Lung (tissue), 12 donors: ENCODE measurements around the gene CLSTN2. TPM values are rescaled to one million over a fixed set of nuclear protein-coding genes. Genes with fewer than 3 reads are reported as not detected.
A peak's percentile ranks its signal among the peaks of the same experiment; 100 is the strongest.

Source experiments
- ATAC-seq: fragments of 200-7000 bp; cut with Tn5 transposase; one replicate; pipeline ENCODE4 v1.9.1; 2020; ENCODE audit warnings: moderate number of reproducible peaks; ENCODE audit not compliant: insufficient read depth, low FRiP score
- DNase-seq, 3 donors: peaks; one replicate each; pipeline ENCODE4 v3.0.0-alpha.2; 2013 to 2017
- H3K27ac ChIP-seq, 2 donors: one replicate each; pipeline ENCODE4 v1.5.1; 2013; ENCODE audit warnings: mild to moderate bottlenecking in 2 of 2, moderate library complexity in 2 of 2, control low read depth in 1 of 2, inconsistent platforms in 1 of 2, low read depth in 1 of 2, low read length in 1 of 2
- H3K27me3 ChIP-seq, 3 donors: one replicate each; pipeline ENCODE4 v1.5.1; 2013; ENCODE audit warnings: low read length in 2 of 3; ENCODE audit not compliant: control insufficient read depth in 3 of 3, insufficient read depth in 3 of 3
- H3K36me3 ChIP-seq, 4 donors: one replicate each; pipeline ENCODE4 v1.5.1; 2013; ENCODE audit warnings: low read length in 4 of 4, mild to moderate bottlenecking in 1 of 4, moderate library complexity in 1 of 4; ENCODE audit not compliant: control insufficient read depth in 4 of 4, insufficient read depth in 4 of 4
- H3K4me1 ChIP-seq, 5 donors: one replicate each; pipeline ENCODE4 v1.5.1; 2013; ENCODE audit warnings: low read length in 5 of 5, mild to moderate bottlenecking in 2 of 5, moderate library complexity in 1 of 5; ENCODE audit not compliant: control insufficient read depth in 5 of 5, insufficient read depth in 5 of 5
- H3K4me3 ChIP-seq: one replicate; pipeline ENCODE4 v1.5.1; 2013; ENCODE audit warnings: mild to moderate bottlenecking, control low read depth, moderate library complexity
- H3K9ac ChIP-seq, 2 donors: one replicate each; pipeline ENCODE4 v1.5.1; 2013; ENCODE audit warnings: low read length in 2 of 2, control low read depth in 1 of 2; ENCODE audit not compliant: insufficient read depth in 1 of 2
- H3K9me3 ChIP-seq, 4 donors: one replicate each; pipeline ENCODE4 v1.5.1; 2013; ENCODE audit warnings: low read length in 3 of 4, mild to moderate bottlenecking in 1 of 4, moderate library complexity in 1 of 4; ENCODE audit not compliant: control insufficient read depth in 4 of 4, insufficient read depth in 3 of 4
- whole genome bisulfite sequencing, 2 donors: extraction: QIAGEN DNeasy Blood & Tissue Kit; methylation state at CpG; one replicate each; pipeline ENCODE4 v1.1.7; 2013; 5-methylcytosine and 5-hydroxymethylcytosine counted together
- polyA plus RNA-seq, 2 donors: library from polyadenylated mRNA; stranded (reverse); fragments of 200-250 nt; gene quantifications; one replicate each; pipeline ENCODE4 v1.2.1, GENCODE V29; 2013
- total RNA-seq, 2 donors: library from RNA; depleted of rRNA in 1 of 2; stranded (reverse); fragments of >200 nt in 1 of 2; gene quantifications; one replicate each; pipeline ENCODE4 v1.2.1, GENCODE V29; 2014 to 2021
- TF ChIP-seq, protein P1 (sequence below): IDR thresholded peaks from 2 replicates; pipeline ENCODE4 v1.5.1; 2012; ENCODE audit warnings: mild to moderate bottlenecking; ENCODE audit errors: control extremely low read depth, extremely low read depth
- donor health status: control.
- donor health status: control.
- donor health status: Bipolar disorder and iron deficiency.
- donor health status: healthy.
- donor health status: DM: yes; HTN: yes; CAD: no.

Gene CLSTN2
- total and polyA plus RNA-seq, 4 donors = 0.07 to 2.4 (median 1.3) TPM

DNA sequence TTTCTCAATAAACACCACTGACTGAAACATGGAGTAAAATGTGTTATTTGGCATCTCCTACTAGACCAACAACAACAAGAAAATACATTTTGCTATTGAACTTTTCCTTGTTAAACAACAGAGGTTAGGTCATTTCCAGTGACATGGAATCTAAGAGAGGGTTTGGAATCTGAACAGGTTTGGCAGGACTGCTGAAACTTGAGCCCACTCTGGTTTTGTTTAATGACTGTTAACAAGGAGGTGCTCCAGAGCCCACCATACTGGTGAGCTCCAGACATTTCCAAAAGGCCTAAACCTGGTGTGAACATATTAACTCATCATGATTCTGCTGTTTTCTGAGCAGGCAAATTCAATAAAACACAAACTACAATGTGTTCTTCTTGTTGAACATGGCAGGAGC is 412.2 kb downstream of the CLSTN2 start:
- H3K27me3 ChIP-seq = no peaks in the 10 kb centered on the region
- H3K9me3 ChIP-seq = peaks cover 0 to 4% (median 0%) of the 10 kb centered on the region in 4 donors
- H3K4me1 ChIP-seq = peaks cover 0 to 3% (median 0%) of the 10 kb centered on the region in 5 donors
- ATAC-seq = no peak
- DNase-seq = peak; percentile 45 to 69 (median 54)
- TF ChIP-seq, protein P1, sequence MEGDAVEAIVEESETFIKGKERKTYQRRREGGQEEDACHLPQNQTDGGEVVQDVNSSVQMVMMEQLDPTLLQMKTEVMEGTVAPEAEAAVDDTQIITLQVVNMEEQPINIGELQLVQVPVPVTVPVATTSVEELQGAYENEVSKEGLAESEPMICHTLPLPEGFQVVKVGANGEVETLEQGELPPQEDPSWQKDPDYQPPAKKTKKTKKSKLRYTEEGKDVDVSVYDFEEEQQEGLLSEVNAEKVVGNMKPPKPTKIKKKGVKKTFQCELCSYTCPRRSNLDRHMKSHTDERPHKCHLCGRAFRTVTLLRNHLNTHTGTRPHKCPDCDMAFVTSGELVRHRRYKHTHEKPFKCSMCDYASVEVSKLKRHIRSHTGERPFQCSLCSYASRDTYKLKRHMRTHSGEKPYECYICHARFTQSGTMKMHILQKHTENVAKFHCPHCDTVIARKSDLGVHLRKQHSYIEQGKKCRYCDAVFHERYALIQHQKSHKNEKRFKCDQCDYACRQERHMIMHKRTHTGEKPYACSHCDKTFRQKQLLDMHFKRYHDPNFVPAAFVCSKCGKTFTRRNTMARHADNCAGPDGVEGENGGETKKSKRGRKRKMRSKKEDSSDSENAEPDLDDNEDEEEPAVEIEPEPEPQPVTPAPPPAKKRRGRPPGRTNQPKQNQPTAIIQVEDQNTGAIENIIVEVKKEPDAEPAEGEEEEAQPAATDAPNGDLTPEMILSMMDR = no peak
- no peak overlapping the region for H3K9ac ChIP-seq
- no peak overlapping the region for H3K4me3 ChIP-seq
- H3K36me3 ChIP-seq = no peaks in the 10 kb centered on the region
- H3K27ac ChIP-seq = no peak overlapping the region

- WGBS, 2 donors = 57 to 78% methylated on average over 4 of the region's 4 CpGs
- H3K9ac ChIP-seq = no peak overlapping the region
- no peak overlapping the region for H3K27ac ChIP-seq
- H3K36me3 ChIP-seq = no peaks in the 10 kb centered on the region
- DNase-seq (no peak), ATAC-seq (no peak)
- peaks cover 0 to 3% (median 0%) of the 10 kb centered on the region in 5 donors for H3K4me1 ChIP-seq
- H3K4me3 ChIP-seq = no peak overlapping the region
- no peaks in the 10 kb centered on the region for H3K9me3 ChIP-seq
- H3K27me3 ChIP-seq = no peaks in the 10 kb centered on the region
- TF ChIP-seq, protein P1 = no peak
These were observed 415.0 kb downstream of the CLSTN2 start for GRCh38 chr3:140349938-140350337.

DNA sequence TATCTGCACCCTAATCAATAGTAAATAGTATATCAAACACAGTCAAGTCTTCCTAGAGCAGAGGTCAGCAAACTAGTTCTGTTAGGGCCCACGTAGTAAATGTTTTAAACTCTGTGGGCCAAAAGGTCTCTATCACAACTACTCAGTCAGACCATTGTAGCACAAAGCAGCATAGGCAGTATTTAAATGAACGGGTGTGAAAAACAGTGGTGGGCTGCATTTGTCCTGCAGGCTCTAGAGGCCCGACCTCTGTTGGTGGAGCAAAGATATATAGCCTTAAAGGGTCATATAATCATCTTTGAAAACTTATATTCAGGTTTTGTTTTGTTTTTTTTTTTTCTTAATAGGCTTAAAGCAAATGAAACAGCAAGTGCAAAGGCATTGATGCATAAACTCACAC is 416.5 kb downstream of the CLSTN2 start:
- DNase-seq (no peak), ATAC-seq (no peak)
- H3K27me3 ChIP-seq = no peaks in the 10 kb centered on the region
- no peak overlapping the region for H3K9ac ChIP-seq
- no peaks in the 10 kb centered on the region for H3K36me3 ChIP-seq
- H3K4me3 ChIP-seq = no peak overlapping the region
- WGBS, 2 donors = 48 to 50% methylated on average over 3 of the region's 3 CpGs
- peaks cover 0 to 3% (median 0%) of the 10 kb centered on the region in 5 donors for H3K4me1 ChIP-seq
- TF ChIP-seq, protein P1 = no peak
- no peaks in the 10 kb centered on the region for H3K9me3 ChIP-seq
- no peak overlapping the region for H3K27ac ChIP-seq

GRCh38 chr3:140355481-140355880 is 420.5 kb downstream of the CLSTN2 start:
- Histone ChIP-seq H3K27me3 (no peaks in the 10 kb centered on the region), H3K4me3 (no peak overlapping the region), H3K9ac (no peak overlapping the region), H3K36me3 (no peaks in the 10 kb centered on the region), H3K27ac (no peak overlapping the region), H3K9me3 (no peaks in the 10 kb centered on the region), H3K4me1 (no peaks in the 10 kb centered on the region)
- DNase-seq = no peak
- WGBS, 2 donors = 81 to 82% methylated on average over 3 of the region's 3 CpGs
- TF ChIP-seq, protein P1 = no peak
- ATAC-seq = no peak
